ENCODE results near the gene CHST1. TPM values are rescaled to one million over a fixed set of nuclear protein-coding genes. Genes with fewer than 3 reads are reported as not detected.

Gene CHST1
- total RNA-seq, 2 experiments from 2014 or later, result not detected

DNA sequence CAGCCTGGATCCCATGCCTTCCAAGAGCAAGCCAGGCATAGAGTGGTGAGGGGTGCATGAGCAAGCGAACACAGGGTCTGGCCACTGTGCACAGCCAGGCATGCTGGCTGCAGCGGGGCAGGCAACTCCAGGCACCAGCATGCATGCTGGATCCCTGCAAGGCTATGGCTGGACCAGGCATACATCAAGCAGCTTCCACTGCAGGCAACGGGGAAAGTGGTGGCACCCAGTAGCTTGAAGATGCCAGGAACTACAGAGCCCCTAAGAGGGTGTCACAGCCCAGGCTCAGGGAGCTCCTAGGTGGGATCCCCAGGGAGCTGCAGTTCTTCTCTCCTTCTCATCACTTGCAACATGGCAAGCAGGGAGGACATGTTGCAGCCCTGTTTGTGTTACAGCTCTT is 45.2 kb downstream of the CHST1 start:
- Mint-ChIP-seq H3K4me3 (no peak overlapping the region), H3K27ac (no peak overlapping the region), H3K36me3 (ENCODE audit: low read depth) (no peaks in the 10 kb centered on the region), H3K4me1 (ENCODE audit: low read depth) (no peaks in the 10 kb centered on the region), H3K27me3 (peaks cover 48% of the 10 kb centered on the region), H3K9me3 (peaks cover 6% of the 10 kb centered on the region)
- TF ChIP-seq, protein P1, sequence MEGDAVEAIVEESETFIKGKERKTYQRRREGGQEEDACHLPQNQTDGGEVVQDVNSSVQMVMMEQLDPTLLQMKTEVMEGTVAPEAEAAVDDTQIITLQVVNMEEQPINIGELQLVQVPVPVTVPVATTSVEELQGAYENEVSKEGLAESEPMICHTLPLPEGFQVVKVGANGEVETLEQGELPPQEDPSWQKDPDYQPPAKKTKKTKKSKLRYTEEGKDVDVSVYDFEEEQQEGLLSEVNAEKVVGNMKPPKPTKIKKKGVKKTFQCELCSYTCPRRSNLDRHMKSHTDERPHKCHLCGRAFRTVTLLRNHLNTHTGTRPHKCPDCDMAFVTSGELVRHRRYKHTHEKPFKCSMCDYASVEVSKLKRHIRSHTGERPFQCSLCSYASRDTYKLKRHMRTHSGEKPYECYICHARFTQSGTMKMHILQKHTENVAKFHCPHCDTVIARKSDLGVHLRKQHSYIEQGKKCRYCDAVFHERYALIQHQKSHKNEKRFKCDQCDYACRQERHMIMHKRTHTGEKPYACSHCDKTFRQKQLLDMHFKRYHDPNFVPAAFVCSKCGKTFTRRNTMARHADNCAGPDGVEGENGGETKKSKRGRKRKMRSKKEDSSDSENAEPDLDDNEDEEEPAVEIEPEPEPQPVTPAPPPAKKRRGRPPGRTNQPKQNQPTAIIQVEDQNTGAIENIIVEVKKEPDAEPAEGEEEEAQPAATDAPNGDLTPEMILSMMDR (IDR thresholded peaks at IDR 0.05), result no peak
- no peaks in the 10 kb centered on the region for H3K36me3 ChIP-seq (ENCODE audit: insufficient read depth, low read length)
- DNase-seq (no peak), ATAC-seq (ENCODE audit: poor library complexity) (no peak)
- H3K9me3 ChIP-seq (ENCODE audit: control insufficient read depth in 1 of 2, insufficient read depth in 1 of 2, low read length in 2 of 2), result peaks cover 9 to 19% of the 10 kb centered on the region in 2 experiments
- H3K27ac ChIP-seq (ENCODE audit: low read depth in 1 of 2, low read length in 2 of 2), result no peak overlapping the region
- H3K4me3 ChIP-seq (ENCODE audit: low read length), result no peak overlapping the region
- no peaks in the 10 kb centered on the region for H3K4me1 ChIP-seq (ENCODE audit: insufficient read depth, low read length)
- intact Hi-C loops (cut with DNase I, micrococcal nuclease), result no loop called here
- ChIA-PET CTCF (no interaction called here), POLR2A (no interaction called here)
- H3K27me3 ChIP-seq (ENCODE audit: control insufficient read depth in 1 of 2, insufficient read depth in 2 of 2, low read length in 2 of 2), result peaks cover 12 to 25% of the 10 kb centered on the region in 2 experiments

DNA sequence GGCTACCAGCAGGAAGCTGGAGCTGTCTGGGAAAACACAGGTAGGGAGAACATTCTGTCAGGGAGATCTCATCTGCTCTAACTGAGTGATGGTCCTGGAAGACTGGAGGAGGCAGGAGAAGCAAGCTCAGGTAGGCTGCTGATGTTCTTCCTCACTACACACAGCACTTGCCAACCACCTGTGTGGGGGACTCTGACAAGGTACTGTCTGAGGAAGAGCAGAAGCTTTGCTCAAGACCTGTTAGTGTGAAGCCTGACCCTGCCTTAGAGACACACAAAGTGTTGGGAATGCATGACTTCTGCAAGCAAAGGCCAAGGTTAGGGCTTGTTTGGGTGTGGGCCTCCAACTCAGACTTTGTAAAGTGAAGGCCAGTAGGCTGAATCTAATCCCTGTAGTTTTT is 46.5 kb downstream of the CHST1 start:
- Histone ChIP-seq H3K4me3 (ENCODE audit: low read length) (no peak overlapping the region), H3K27me3 (ENCODE audit: control insufficient read depth in 1 of 2, insufficient read depth in 2 of 2, low read length in 2 of 2) (peaks cover 9 to 17% of the 10 kb centered on the region in 2 experiments), H3K4me1 (ENCODE audit: insufficient read depth, low read length) (no peaks in the 10 kb centered on the region), H3K27ac (ENCODE audit: low read depth in 1 of 2, low read length in 2 of 2) (no peak overlapping the region), H3K36me3 (ENCODE audit: insufficient read depth, low read length) (no peaks in the 10 kb centered on the region), H3K9me3 (ENCODE audit: control insufficient read depth in 1 of 2, insufficient read depth in 1 of 2, low read length in 2 of 2) (peaks cover 9 to 19% of the 10 kb centered on the region in 2 experiments)
- no peak overlapping the region for H3K27ac Mint-ChIP-seq
- TF ChIP-seq, protein P1 (IDR thresholded peaks at IDR 0.05), result no peak
- no peak overlapping the region for H3K4me3 Mint-ChIP-seq
- no peaks in the 10 kb centered on the region for H3K4me1 Mint-ChIP-seq (ENCODE audit: low read depth)
- intact Hi-C loops (cut with DNase I, micrococcal nuclease), result no loop called here
- DNase-seq (no peak), ATAC-seq (ENCODE audit: poor library complexity) (no peak)
- H3K36me3 Mint-ChIP-seq (ENCODE audit: low read depth), result no peaks in the 10 kb centered on the region
- ChIA-PET POLR2A (no interaction called here), CTCF (no interaction called here)
- peaks cover 6% of the 10 kb centered on the region for H3K9me3 Mint-ChIP-seq
- H3K27me3 Mint-ChIP-seq, result peaks cover 45% of the 10 kb centered on the region

DNA sequence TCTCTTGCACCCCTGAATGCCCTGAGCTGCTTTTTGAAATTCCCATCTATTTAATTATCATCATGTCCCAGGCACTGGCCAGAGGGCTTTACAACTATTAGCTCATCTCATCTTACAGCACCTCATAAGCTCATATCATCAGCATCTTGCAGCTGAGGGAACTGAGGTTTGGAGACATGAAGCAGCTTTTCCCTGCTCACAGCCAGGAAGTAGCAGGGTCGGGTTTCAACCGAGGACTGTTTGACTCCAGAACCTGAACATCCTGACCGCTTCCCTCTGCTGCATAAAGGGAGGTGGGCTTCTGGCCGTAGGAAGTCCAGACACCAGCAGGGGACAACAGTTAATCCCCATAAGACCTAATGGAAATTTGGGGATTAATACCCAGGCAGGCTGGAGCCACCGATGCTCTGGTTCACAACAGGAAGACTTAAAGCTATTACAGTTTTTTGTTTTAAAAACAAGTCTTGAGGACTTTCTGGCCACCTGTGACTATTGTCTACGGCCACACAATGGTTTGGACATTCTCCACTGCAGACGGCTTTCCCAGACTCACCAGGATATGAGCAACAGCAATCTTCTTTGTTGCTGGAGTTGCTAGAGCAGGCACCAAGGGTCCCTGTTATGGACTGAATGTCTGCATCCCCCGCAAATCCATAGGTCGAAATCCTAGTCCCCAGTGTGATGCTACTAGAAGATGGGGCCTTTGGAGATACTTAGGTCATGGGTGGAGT is 47.4 kb downstream of the CHST1 start:
- no peak for DNase-seq
- TF ChIP-seq, protein P1 (IDR thresholded peaks at IDR 0.05), result no peak
- Mint-ChIP-seq H3K27me3 (peaks cover 40% of the 10 kb centered on the region), H3K27ac (no peak overlapping the region), H3K4me3 (no peak overlapping the region), H3K9me3 (peaks cover 6% of the 10 kb centered on the region), H3K4me1 (ENCODE audit: low read depth) (no peaks in the 10 kb centered on the region), H3K36me3 (ENCODE audit: low read depth) (no peaks in the 10 kb centered on the region)
- peaks cover 9 to 19% of the 10 kb centered on the region in 2 experiments for H3K9me3 ChIP-seq (ENCODE audit: control insufficient read depth in 1 of 2, insufficient read depth in 1 of 2, low read length in 2 of 2)
- no peaks in the 10 kb centered on the region for H3K4me1 ChIP-seq (ENCODE audit: insufficient read depth, low read length)
- peaks cover 9 to 15% of the 10 kb centered on the region in 2 experiments for H3K27me3 ChIP-seq (ENCODE audit: control insufficient read depth in 1 of 2, insufficient read depth in 2 of 2, low read length in 2 of 2)
- no peak overlapping the region for H3K4me3 ChIP-seq (ENCODE audit: low read length)
- CTCF ChIA-PET, result no interaction called here
- H3K36me3 ChIP-seq (ENCODE audit: insufficient read depth, low read length), result no peaks in the 10 kb centered on the region
- intact Hi-C loops (cut with DNase I, micrococcal nuclease), result no loop called here
- POLR2A ChIA-PET, result no interaction called here
- ATAC-seq (ENCODE audit: poor library complexity), result no peak
- H3K27ac ChIP-seq (ENCODE audit: low read depth in 1 of 2, low read length in 2 of 2), result no peak overlapping the region

Measured in CD4-positive, alpha-beta T cell (primary cell).